ENCODE data around the gene GPRASP3.

The GPRASP3 gene

GRCh38 chrX:102684772-102685520 is 35.6 kb upstream of the GPRASP3 start:
- Histone ChIP-seq H3K27me3 (ENCODE audit: insufficient read depth, low read length, poor library complexity, severe bottlenecking) (no peaks in the 10 kb centered on the region), H3K4me1 (ENCODE audit: insufficient read depth, low read length, poor library complexity, severe bottlenecking) (no peaks in the 10 kb centered on the region), H3F3A (ENCODE audit: low read depth) (no peaks in the 10 kb centered on the region), H3K36me3 (ENCODE audit: insufficient read depth, low read length) (no peaks in the 10 kb centered on the region), H3K9ac (ENCODE audit: low read depth, low read length, poor library complexity, severe bottlenecking) (no peak overlapping the region), H3K9me3 (ENCODE audit: insufficient read depth, low read depth, low read length) (no peaks in the 10 kb centered on the region), H3K4me2 (ENCODE audit: low read depth, low read length, poor library complexity, severe bottlenecking) (peak overlapping the region; percentile 42), H2AFZ (ENCODE audit: low read length) (no peak overlapping the region), H3K4me3 (ENCODE audit: low read length, poor library complexity, severe bottlenecking) (peak overlapping the region; percentile 29), H4K20me1 (ENCODE audit: insufficient read depth, low read length, poor library complexity, severe bottlenecking) (no peaks in the 10 kb centered on the region), H3K9me2 (replicated peaks; ENCODE audit: low read depth, low read length) (no peaks in the 10 kb centered on the region), H3K79me2 (ENCODE audit: insufficient read depth, low read length) (no peaks in the 10 kb centered on the region)
- TF ChIP-seq CTCF (conservative IDR thresholded peaks at IDR 0.05; ENCODE audit: low read length), result no peak
- TF ChIP-seq EZH2phosphoT487 (IDR thresholded peaks at IDR 0.05; ENCODE audit: borderline replicate concordance), result no peak

GRCh38 chrX:102694749-102695148 is 25.8 kb upstream of the GPRASP3 start:
- Histone ChIP-seq H3K9me3 (ENCODE audit: insufficient read depth, low read depth, low read length) (no peaks in the 10 kb centered on the region), H3K4me2 (ENCODE audit: low read depth, low read length, poor library complexity, severe bottlenecking) (no peak overlapping the region), H3K9me2 (replicated peaks; ENCODE audit: low read depth, low read length) (no peaks in the 10 kb centered on the region), H3K36me3 (ENCODE audit: insufficient read depth, low read length) (no peaks in the 10 kb centered on the region), H2AFZ (ENCODE audit: low read length) (no peak overlapping the region), H4K20me1 (ENCODE audit: insufficient read depth, low read length, poor library complexity, severe bottlenecking) (no peaks in the 10 kb centered on the region), H3K4me3 (ENCODE audit: low read length, poor library complexity, severe bottlenecking) (no peak overlapping the region), H3K4me1 (ENCODE audit: insufficient read depth, low read length, poor library complexity, severe bottlenecking) (no peaks in the 10 kb centered on the region), H3F3A (ENCODE audit: low read depth) (no peaks in the 10 kb centered on the region), H3K27me3 (ENCODE audit: insufficient read depth, low read length, poor library complexity, severe bottlenecking) (no peaks in the 10 kb centered on the region), H3K9ac (ENCODE audit: low read depth, low read length, poor library complexity, severe bottlenecking) (no peak overlapping the region), H3K79me2 (ENCODE audit: insufficient read depth, low read length) (no peaks in the 10 kb centered on the region)
- TF ChIP-seq CTCF (conservative IDR thresholded peaks at IDR 0.05; ENCODE audit: low read length), result no peak
- no peak for TF ChIP-seq EZH2phosphoT487 (IDR thresholded peaks at IDR 0.05; ENCODE audit: borderline replicate concordance)

DNA sequence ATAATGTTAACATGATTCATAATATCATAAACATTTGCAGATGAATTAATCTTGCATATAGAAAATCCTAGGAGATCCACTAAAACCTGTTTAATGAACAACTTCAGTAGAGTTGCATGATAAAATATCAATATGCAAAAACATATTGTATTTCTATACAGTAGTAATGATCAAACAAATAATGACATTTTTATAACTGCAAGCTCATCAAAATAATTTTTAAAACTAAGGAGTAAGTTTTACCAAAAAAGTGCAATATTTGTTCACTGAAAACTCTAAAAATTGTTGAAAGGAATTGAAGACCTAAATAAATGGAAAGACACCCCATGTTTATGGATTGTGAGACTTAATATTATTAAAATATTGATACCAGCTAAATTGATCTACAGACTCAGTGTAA is 24.2 kb upstream of the GPRASP3 start:
- H3F3A ChIP-seq (ENCODE audit: low read depth), result no peaks in the 10 kb centered on the region
- TF ChIP-seq CTCF (conservative IDR thresholded peaks at IDR 0.05; ENCODE audit: low read length) (no peak), EZH2phosphoT487 (IDR thresholded peaks at IDR 0.05; ENCODE audit: borderline replicate concordance) (no peak)
- H4K20me1 ChIP-seq (ENCODE audit: insufficient read depth, low read length, poor library complexity, severe bottlenecking), result no peaks in the 10 kb centered on the region

More for the DNA sequence above, 24.2 kb upstream of the GPRASP3 start:
- Histone ChIP-seq H2AFZ (ENCODE audit: low read length) (no peak overlapping the region), H3K4me1 (ENCODE audit: insufficient read depth, low read length, poor library complexity, severe bottlenecking) (no peaks in the 10 kb centered on the region), H3K36me3 (ENCODE audit: insufficient read depth, low read length) (no peaks in the 10 kb centered on the region), H3K79me2 (ENCODE audit: insufficient read depth, low read length) (no peaks in the 10 kb centered on the region), H3K4me2 (ENCODE audit: low read depth, low read length, poor library complexity, severe bottlenecking) (no peak overlapping the region), H3K27me3 (ENCODE audit: insufficient read depth, low read length, poor library complexity, severe bottlenecking) (no peaks in the 10 kb centered on the region), H3K9me2 (replicated peaks; ENCODE audit: low read depth, low read length) (no peaks in the 10 kb centered on the region), H3K9me3 (ENCODE audit: insufficient read depth, low read depth, low read length) (no peaks in the 10 kb centered on the region), H3K4me3 (ENCODE audit: low read length, poor library complexity, severe bottlenecking) (no peak overlapping the region), H3K9ac (ENCODE audit: low read depth, low read length, poor library complexity, severe bottlenecking) (no peak overlapping the region)

Measured in Loucy (cell line).